HG02798 (cell line): Measurements from ENCODE around the gene NCAPD2.
"Not testable (repeated sequence)": the region's sequence is repeated elsewhere in the genome, so short reads cannot be mapped to it uniquely, and the experiment has no call there.

Experiments used
- ATAC-seq: cut with Tn5 transposase; IDR thresholded peaks from one replicate; pipeline ENCODE4 v1.9.1; 2021; ENCODE audit warnings: mild to moderate bottlenecking; ENCODE audit not compliant: unreplicated experiment, poor library complexity

Gene NCAPD2

DNA sequence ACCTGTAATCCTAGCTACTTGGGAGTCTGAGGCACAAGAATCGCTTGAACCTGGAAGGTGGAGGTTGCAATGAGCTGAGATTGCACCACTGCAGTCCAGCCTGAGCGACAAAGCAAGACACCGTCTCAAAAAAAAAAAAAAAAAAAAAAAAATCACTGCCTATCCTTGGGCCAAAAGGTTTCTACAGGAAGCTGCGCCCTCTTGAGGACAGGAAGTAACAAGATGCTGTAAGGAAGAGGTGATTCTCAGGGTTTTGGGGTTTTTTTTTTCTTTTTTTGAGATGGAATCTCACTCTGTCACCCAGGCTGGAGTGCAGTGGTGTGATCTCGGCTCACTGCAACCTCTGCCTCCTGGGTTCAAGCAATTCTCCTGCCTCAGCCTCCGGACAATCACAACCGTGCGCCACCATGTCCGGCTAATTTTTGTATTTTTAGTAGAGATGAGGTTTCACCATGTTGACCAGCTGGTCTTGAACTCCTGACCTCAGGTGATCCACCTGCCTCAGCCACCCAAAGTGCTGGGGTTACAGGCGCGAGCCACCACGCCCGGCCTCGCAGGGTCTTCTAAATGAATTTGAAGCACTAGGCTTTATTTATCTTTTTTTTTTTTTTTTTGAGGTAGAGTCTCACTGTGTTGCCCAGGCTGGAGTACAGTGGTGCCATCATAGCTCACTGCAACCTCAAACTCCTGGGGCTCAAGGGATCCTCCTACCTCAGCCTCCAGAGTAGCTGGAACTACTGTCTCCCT is 64.3 kb downstream of the NCAPD2 start:
- ATAC-seq = not testable (repeated sequence)

DNA sequence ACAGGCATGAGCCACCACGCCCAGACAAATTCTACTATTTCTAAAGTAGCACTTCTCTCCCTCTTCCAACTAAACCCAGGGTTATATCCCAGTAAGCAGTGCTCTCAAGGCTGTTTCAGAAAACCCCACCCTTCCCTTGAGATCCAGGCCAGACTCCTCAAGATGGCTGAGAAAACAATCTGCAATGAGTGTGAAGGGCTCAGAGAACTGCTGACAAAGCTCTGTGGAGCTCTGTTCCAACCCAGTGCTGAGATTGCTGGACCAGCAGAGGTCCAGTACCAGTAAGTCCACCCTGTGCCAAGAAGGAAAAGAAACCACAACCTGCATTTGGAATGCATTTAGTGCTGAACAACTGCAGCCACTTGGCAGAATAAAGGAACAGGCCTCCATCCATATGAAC is 65.6 kb downstream of the NCAPD2 start:
- ATAC-seq = no peak

DNA sequence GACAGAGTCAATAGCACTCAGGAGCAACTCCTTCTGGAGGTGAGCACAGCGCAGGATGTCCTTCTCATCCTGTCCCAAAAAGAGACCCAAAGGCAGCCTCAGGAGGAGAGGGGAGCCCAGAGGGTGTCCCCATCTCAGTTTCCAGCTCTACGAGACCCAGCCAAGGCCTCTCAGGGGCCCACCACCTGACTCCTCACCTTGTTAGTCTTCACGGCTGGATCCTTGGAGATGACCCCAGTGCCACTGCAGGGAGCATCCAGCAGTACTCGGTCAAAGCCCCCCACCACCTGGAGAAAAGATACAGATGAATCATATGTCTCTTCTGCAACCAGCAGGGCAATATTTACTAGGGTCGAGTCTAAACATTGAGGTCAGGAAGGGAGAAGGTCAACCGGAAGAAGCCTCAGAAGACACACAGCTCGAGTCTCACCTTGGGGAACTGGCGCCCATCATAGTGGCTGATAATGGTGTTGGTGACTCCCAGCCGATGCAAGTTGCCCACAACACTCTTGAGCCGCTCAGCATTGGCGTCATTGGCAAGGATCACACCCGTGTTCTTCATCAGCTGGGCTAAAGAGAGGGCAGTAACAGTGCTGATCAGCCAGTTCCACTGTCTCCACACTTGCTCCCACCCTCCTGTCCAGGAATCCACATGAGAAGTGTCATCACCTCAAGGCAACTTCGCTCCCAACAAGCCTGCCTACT is 66.8 kb downstream of the NCAPD2 start:
- no peak for ATAC-seq

DNA sequence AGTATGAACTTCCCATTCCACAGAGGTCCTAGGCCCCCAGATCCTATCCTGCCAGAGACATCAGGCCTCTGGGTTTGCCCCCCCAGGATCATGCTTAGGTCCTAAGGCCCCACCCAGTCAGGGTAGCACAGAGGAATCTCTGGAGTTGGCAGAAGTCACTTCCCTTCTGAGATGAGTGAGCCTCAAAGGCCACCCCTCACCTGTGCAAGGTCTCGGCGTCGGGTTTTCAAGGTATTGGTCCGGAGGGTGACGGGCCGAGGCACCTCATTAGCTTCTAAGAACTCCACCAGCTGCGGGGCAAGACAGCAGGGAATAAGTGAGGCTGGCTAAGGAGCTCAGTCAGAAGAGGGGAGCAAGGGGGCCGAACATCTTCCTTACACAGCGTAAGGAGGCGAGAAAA is 69.0 kb downstream of the NCAPD2 start:
- ATAC-seq = no peak

DNA sequence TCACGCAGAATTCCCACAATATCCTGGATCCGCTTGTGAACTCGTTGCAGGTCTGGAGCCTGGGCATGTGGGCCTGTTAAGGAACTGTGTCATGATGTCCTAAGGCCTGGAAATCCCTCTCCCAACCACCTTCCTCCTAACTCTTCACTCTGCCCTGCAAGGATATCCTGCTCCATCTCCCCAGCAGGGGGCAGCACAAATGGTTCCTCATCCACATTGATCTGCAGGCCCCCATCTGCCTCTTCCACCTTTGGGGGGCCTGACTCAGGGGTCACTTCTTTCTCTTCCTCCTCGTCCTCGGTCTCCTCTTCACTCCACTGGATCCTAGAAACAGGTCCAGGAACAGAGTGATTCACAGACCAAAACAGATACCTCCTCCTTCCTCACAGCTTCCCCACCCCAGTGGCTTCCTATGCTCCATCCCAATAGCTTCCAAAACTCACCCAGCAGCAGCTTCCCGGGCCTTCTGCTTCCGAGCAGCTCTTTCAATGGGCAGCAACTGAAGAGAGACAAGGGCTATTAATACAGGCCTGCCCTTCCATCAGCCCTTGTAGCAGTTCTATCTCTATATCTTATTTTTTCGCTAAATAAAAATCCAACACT is 69.6 kb downstream of the NCAPD2 start:
- no peak for ATAC-seq

DNA sequence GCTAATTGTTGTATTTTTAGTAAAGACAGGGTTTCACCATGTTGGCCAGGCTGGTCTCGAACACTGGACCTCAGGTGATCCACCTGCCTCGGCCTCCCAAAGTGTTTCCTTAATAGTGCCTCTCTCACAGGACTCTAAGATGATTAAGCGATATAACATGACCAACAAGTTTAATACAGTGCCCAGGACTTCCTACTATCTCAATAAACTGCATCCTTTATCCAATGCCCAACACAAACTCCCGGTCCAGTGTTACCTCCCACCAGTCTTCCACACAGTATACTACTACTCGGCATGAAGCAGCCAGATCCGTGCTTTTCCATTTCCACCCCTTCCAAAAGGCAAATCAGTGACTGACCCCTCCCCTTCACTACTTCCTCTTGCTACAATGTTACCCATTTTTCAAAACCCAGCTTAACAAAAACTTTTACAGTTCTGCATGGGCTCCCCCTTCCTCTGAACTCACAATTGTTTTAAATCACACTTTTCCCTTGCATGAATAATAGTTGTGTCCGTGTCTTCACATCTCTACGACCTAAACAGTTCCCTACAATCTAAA is 73.3 kb downstream of the NCAPD2 start:
- ATAC-seq = no peak

DNA sequence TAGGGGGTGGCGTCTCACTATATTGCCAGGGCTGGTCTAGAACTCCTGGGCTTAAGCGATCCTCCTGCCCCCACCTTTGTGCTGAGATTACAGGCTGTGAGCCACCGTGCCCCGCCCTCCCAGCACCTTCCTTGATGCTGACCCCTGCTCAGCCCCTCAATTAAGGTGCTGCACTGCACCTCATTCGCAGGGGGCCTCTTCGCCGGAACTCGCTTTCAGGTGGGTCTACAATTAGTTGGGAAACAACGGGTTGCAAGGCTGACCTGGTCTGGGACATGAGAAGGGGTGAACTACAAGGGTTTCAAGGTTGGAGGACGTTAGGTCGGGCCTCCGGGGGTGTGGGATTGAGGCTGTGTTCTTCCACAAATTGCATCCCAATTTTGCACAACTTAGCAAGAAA is 75.4 kb downstream of the NCAPD2 start:
- no peak for ATAC-seq

DNA sequence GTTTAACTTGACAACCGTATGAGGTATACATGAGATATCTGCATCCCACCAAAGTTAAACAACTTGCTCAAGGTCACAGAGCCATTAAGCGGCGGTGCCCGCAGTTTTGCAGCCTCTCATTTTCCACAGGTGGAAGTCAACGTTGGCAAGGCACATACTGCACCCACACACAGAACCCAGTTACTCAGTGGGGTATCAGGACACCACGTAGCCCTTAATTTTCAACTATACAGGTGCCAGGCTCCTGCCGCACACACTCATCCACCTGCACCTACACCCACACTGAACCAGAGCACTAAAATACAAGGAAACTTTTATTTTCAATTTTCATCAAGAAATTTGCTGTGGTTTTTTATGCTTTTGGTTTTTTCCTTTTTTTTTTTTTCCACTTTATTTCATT is 75.9 kb downstream of the NCAPD2 start:
- no peak for ATAC-seq

DNA sequence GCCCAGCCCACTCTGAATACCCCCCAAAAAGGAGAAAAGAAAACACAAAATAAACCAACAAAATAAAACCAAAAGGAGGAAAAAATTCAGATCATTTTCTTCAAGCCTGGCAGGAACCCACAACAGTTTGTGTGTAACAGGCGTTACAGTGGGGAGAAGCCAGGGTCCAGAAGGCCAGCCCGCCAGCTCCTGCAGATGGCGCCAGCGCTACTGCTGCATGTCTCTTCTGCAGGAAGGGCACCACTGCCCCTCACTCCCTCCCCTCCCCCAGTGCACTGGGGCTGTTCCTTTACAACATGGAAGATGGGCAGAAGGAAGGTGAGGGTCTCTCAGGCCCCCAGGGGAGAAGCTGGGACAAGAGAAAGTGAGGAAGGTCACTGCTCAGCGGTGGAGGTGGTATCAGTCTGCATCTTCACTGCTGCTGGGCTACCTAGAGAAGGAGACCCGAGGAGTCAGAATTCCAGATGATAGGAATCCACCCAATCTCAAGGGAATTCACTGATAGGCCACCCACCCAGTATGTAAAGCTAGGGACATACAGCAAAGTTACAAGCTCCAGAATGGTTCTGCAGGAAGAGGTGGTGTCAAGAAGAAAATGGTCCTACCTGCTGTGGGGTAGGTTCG is 76.5 kb downstream of the NCAPD2 start:
- no peak for ATAC-seq

DNA sequence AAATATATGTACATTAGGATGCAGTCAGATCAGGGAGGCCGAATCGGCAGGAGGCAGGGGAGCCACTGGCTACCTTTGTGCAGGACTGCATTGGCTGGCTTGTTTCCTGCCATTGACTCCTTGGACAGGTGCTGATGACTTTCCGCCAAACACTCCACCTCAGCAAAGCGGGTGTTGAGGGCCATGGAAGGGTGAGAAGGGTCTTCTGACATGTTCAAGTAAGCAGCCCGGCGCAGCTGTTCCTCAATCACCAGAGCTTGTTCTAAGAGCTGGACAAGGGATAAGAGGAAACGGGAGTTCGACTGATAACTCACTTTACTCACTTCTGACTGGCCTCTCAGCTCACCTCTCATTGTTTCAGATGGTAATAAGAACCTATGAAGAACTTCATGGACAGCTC is 79.1 kb downstream of the NCAPD2 start:
- no peak for ATAC-seq

DNA sequence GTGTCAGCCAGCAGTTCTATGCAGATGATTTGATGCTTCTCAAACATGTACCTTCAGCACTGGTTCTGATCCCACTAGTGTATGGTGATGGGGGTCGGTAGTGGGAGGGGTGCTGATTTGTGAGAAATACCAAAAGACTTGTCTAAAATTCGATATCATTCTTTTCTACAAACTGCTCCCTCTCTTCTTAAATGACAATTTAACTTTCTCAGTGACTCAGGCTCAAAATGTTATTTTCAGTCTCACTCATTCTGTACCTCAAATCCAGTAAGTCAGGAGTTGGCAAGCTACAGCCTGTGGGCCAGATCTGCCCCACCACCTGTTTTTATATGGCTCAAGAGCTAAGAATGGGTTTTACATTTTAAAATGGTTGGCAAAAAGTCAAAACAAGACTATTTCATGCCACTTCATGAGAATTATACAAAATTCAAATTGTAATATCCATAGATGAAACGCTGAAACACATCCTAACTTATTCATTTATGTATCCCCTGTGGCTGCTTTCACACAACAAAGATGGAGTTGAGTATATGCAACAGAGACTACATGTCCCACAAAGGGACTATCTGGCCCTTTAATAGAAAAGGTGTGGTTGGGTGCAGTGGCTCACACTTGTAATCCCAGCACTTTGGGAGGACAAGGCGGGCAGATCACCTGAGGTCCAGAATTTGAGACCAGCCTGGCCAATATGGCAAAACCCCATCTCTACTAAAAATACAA is 80.8 kb downstream of the NCAPD2 start:
- no peak for ATAC-seq

DNA sequence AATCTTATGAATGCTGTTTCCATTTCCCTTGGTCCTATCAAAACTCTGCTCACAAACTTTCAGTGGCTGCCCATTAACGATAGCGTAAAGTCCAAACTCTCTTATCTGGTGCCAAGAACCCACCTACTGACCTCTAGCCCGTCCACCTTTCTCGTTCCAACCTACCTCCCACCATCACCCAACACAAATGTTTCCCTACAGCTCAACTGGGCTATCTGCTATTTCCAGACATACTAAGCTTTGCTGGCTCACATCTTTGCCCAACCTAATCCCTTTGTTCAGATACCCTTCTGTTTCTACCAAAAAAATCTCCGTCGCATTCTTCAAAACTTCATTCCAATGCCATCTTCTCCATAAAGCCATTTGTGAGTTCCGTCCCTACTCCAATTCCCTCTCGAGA is 81.7 kb downstream of the NCAPD2 start:
- ATAC-seq = no peak
